ENCODE measurements around the gene WTIP.

DNA sequence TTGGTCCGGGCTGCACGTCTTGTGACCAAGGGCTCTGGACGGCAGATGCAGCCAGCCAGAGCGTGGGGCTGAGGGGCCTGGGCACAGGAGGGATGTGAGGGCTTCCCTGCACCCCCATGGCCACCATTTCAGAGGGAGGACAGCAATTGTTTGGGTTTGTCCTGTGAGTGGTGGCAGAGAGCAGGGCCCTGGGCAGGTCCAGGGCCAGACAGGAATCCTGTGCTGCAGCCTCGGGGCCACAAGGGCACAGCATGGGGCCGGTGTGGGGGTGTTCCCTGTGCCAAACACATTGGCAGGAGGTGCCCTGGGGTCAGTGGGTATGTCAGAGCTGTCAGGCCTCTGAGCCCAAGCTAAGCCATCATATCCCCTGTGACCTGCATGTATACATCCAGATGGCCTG is 32.2 kb downstream of the WTIP start:
- TF ChIP-seq, protein P1, sequence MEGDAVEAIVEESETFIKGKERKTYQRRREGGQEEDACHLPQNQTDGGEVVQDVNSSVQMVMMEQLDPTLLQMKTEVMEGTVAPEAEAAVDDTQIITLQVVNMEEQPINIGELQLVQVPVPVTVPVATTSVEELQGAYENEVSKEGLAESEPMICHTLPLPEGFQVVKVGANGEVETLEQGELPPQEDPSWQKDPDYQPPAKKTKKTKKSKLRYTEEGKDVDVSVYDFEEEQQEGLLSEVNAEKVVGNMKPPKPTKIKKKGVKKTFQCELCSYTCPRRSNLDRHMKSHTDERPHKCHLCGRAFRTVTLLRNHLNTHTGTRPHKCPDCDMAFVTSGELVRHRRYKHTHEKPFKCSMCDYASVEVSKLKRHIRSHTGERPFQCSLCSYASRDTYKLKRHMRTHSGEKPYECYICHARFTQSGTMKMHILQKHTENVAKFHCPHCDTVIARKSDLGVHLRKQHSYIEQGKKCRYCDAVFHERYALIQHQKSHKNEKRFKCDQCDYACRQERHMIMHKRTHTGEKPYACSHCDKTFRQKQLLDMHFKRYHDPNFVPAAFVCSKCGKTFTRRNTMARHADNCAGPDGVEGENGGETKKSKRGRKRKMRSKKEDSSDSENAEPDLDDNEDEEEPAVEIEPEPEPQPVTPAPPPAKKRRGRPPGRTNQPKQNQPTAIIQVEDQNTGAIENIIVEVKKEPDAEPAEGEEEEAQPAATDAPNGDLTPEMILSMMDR (IDR thresholded peaks at IDR 0.05): no peak
- TF ChIP-seq POLR2A (IDR thresholded peaks at IDR 0.05): no peak
